Measurements from ENCODE around the gene KCTD11. TPM values are rescaled to one million over a fixed set of nuclear protein-coding genes. Genes with fewer than 3 reads are reported as not detected.

Gene KCTD11
- total RNA-seq, 1 donor from 2014 or later = 15.5 TPM

- no peak overlapping the region for H3K4me3 ChIP-seq (ENCODE audit: low read depth, low read length)
- no peak for DNase-seq (ENCODE audit: low read depth)
- peaks cover 9% of the 10 kb centered on the region for H3K27me3 ChIP-seq (ENCODE audit: control insufficient read depth, insufficient read depth, low read length)
- no peaks in the 10 kb centered on the region for H3K36me3 ChIP-seq (ENCODE audit: control insufficient read depth, insufficient read depth, low read length)
- TF ChIP-seq CTCF (IDR thresholded peaks at IDR 0.05; ENCODE audit: insufficient read depth, low read length, poor library complexity, severe bottlenecking) = no peak
Observed at GRCh38 chr17:7347630-7348477, 4.1 kb upstream of the KCTD11 start.

GRCh38 chr17:7348478-7349242, 3.3 kb upstream of the KCTD11 start:
- Histone ChIP-seq H3K4me3 (ENCODE audit: low read depth, low read length) (no peak overlapping the region), H3K27me3 (ENCODE audit: control insufficient read depth, insufficient read depth, low read length) (peaks cover 6% of the 10 kb centered on the region), H3K36me3 (ENCODE audit: control insufficient read depth, insufficient read depth, low read length) (no peaks in the 10 kb centered on the region)
- no peak for DNase-seq (ENCODE audit: low read depth)
- no peak for TF ChIP-seq CTCF (IDR thresholded peaks at IDR 0.05; ENCODE audit: insufficient read depth, low read length, poor library complexity, severe bottlenecking)

- Histone ChIP-seq H3K4me3 (ENCODE audit: low read depth, low read length) (peak overlapping the region; percentile 89), H3K27me3 (ENCODE audit: control insufficient read depth, insufficient read depth, low read length) (no peaks in the 10 kb centered on the region), H3K36me3 (ENCODE audit: control insufficient read depth, insufficient read depth, low read length) (no peaks in the 10 kb centered on the region)
- DNase-seq (ENCODE audit: low read depth) = no peak
- no peak for TF ChIP-seq CTCF (IDR thresholded peaks at IDR 0.05; ENCODE audit: insufficient read depth, low read length, poor library complexity, severe bottlenecking)
Observed at GRCh38 chr17:7352503-7352889, 534 bp downstream of the KCTD11 start.

- no peak for DNase-seq (ENCODE audit: low read depth)
- H3K36me3 ChIP-seq (ENCODE audit: control insufficient read depth, insufficient read depth, low read length) = no peaks in the 10 kb centered on the region
- H3K27me3 ChIP-seq (ENCODE audit: control insufficient read depth, insufficient read depth, low read length) = no peaks in the 10 kb centered on the region
- TF ChIP-seq CTCF (IDR thresholded peaks at IDR 0.05; ENCODE audit: insufficient read depth, low read length, poor library complexity, severe bottlenecking) = no peak
- peak overlapping the region; percentile 89 for H3K4me3 ChIP-seq (ENCODE audit: low read depth, low read length)
Observed at GRCh38 chr17:7352910-7353635, 1.1 kb downstream of the KCTD11 start.

GRCh38 chr17:7354262-7354843, 2.4 kb downstream of the KCTD11 start:
- DNase-seq (ENCODE audit: low read depth) = no peak
- no peak for TF ChIP-seq CTCF (IDR thresholded peaks at IDR 0.05; ENCODE audit: insufficient read depth, low read length, poor library complexity, severe bottlenecking)
- H3K27me3 ChIP-seq (ENCODE audit: control insufficient read depth, insufficient read depth, low read length) = no peaks in the 10 kb centered on the region

More at GRCh38 chr17:7354262-7354843, 2.4 kb downstream of the KCTD11 start:
- Histone ChIP-seq H3K4me3 (ENCODE audit: low read depth, low read length) (no peak overlapping the region), H3K36me3 (ENCODE audit: control insufficient read depth, insufficient read depth, low read length) (no peaks in the 10 kb centered on the region)
